PC-3 (cell line): ENCODE results near the gene ZBTB40. TPM values are rescaled to one million over a fixed set of nuclear protein-coding genes. Genes with fewer than 3 reads are reported as not detected.

Experiments used
- ATAC-seq: fragments of 200-7000 bp; cut with Tn5 transposase; 2 replicates; pipeline ENCODE4 v1.9.1; 2020; ENCODE audit warnings: mild to moderate bottlenecking, moderate library complexity
- BruUV-seq: library from RNA; stranded (reverse); fragments of 400-500 nt; replicated peaks from 2 replicates; lab custom pipeline; 2021; lab: Mats Ljungman, UMichigan
- CTCF ChIA-PET: fragments of 300-600 bp; sonication (Branson Sonifier 250); formaldehyde crosslinking; loops from one replicate; lab custom pipeline; 2022; ENCODE audit warnings: antibody characterized with exemption; lab: Charles Lee
- POLR2A ChIA-PET: fragments of 300-600 bp; sonication (Branson Sonifier 250); formaldehyde crosslinking; loops from one replicate; lab custom pipeline; 2022; ENCODE audit warnings: antibody characterized with exemption; ENCODE audit not compliant: unreplicated experiment; lab: Charles Lee
- DNase-seq: peaks from one replicate; pipeline ENCODE4 v3.0.0-alpha.2; 2015
- H2AFZ ChIP-seq: fragments of 300-600 bp; sonication (generic); 2 replicates; pipeline ENCODE4 v1.6.0; 2016; ENCODE audit warnings: antibody characterized with exemption, low read length
- H3F3A ChIP-seq: fragments of 300-600 bp; sonication (generic); one replicate; pipeline ENCODE4 v1.6.0; 2017; ENCODE audit warnings: antibody characterized with exemption, low read length, control low read depth, mild to moderate bottlenecking; ENCODE audit not compliant: unreplicated experiment
- H3K27ac ChIP-seq: fragments of 300-600 bp; sonication (generic); 2 replicates; pipeline ENCODE4 v1.5.1; 2016; ENCODE audit warnings: mild to moderate bottlenecking, low read length
- H3K27me3 ChIP-seq: fragments of 300-600 bp; sonication (generic); 2 replicates; pipeline ENCODE4 v1.6.1; 2016; ENCODE audit warnings: low read length, mixed read lengths
- H3K36me3 ChIP-seq: fragments of 300-600 bp; sonication (generic); 2 replicates; pipeline ENCODE4 v1.6.1; 2016; ENCODE audit warnings: low read depth, mixed run types, low read length, mixed read lengths
- H3K4me1 ChIP-seq: fragments of 300-600 bp; sonication (generic); 2 replicates; pipeline ENCODE4 v1.5.1; 2016; ENCODE audit warnings: low read length; ENCODE audit not compliant: insufficient read depth
- H3K4me2 ChIP-seq: fragments of 300-600 bp; sonication (generic); 2 replicates; pipeline ENCODE4 v1.6.0; 2016; ENCODE audit warnings: low read length
- H3K4me3 ChIP-seq: fragments of 300-600 bp; sonication (generic); 2 replicates; pipeline ENCODE4 v1.5.1; 2016; ENCODE audit warnings: mild to moderate bottlenecking, low read length, mixed read lengths
- H3K79me2 ChIP-seq: fragments of 300-600 bp; sonication (generic); 2 replicates; pipeline ENCODE4 v1.6.1; 2017; ENCODE audit warnings: low read length, mixed read lengths
- H3K9ac ChIP-seq: fragments of 300-600 bp; sonication (generic); 2 replicates; pipeline ENCODE4 v1.6.0; 2016; ENCODE audit warnings: mild to moderate bottlenecking, low read length
- H3K9me2 ChIP-seq: fragments of 300-600 bp; sonication (generic); replicated peaks from 2 replicates; pipeline ENCODE4 v1.6.1; 2016; ENCODE audit warnings: mixed run types, low read length, mixed read lengths
- H3K9me3 ChIP-seq: fragments of 300-600 bp; sonication (generic); 2 replicates; pipeline ENCODE4 v1.6.1; 2016; ENCODE audit warnings: low read length, mixed read lengths
- H4K20me1 ChIP-seq: fragments of 300-600 bp; sonication (generic); 2 replicates; pipeline ENCODE4 v1.6.1; 2016; ENCODE audit warnings: low read length, mixed read lengths
- CTCF ChIP-seq: fragments of 300-600 bp; sonication (generic); conservative IDR thresholded peaks from 2 replicates; pipeline ENCODE4 v1.5.1; 2017; ENCODE audit warnings: antibody characterized with exemption, low read depth, mild to moderate bottlenecking, low read length
- EZH2 ChIP-seq: fragments of 300-600 bp; sonication (generic); IDR thresholded peaks from one replicate; pipeline ENCODE4 v1.6.1; 2017; ENCODE audit warnings: antibody characterized with exemption, mild to moderate bottlenecking, low read length; ENCODE audit not compliant: unreplicated experiment
- EZH2phosphoT487 ChIP-seq: fragments of 300-600 bp; sonication (generic); IDR thresholded peaks from 2 replicates; pipeline ENCODE4 v1.6.1; 2018; ENCODE audit warnings: mild to moderate bottlenecking, antibody characterized with exemption, low read length, borderline replicate concordance
- intact Hi-C: fragments of 100-400 bp; cut with micrococcal nuclease; formaldehyde crosslinking; loops from 2 replicates; pipeline ENCODE4 v1.9.0; 2023
- total RNA-seq: library from RNA; depleted of rRNA; stranded (reverse); fragments of >200 nt; gene quantifications from 2 replicates; pipeline ENCODE4 v1.2.3, GENCODE V29; 2014

Gene ZBTB40
- total RNA-seq, 1 experiment from 2014 or later, result 20.2 TPM

- Histone ChIP-seq H3K9me3 (no peaks in the 10 kb centered on the region), H3K36me3 (no peaks in the 10 kb centered on the region), H3K4me3 (no peak overlapping the region), H3K4me1 (no peaks in the 10 kb centered on the region), H3F3A (no peaks in the 10 kb centered on the region), H3K79me2 (peaks cover 66% of the 10 kb centered on the region), H3K9me2 (no peaks in the 10 kb centered on the region), H3K4me2 (no peak overlapping the region), H3K27ac (no peak overlapping the region), H4K20me1 (no peaks in the 10 kb centered on the region), H3K27me3 (no peaks in the 10 kb centered on the region), H3K9ac (no peak overlapping the region), H2AFZ (no peak overlapping the region)
- TF ChIP-seq EZH2phosphoT487, result no peak
- no peak for TF ChIP-seq CTCF
- no peak for TF ChIP-seq EZH2
- BruUV-seq, result no TSS peak
- intact Hi-C loops, result no loop called here
- DNase-seq (no peak), ATAC-seq (no peak)
- POLR2A ChIA-PET, result no interaction called here
- CTCF ChIA-PET, result no interaction called here
These were observed 18.6 kb downstream of the ZBTB40 start for GRCh38 chr1:22470227-22470626.

- ChIA-PET POLR2A (no interaction called here), CTCF (no interaction called here)
- no TSS peak for BruUV-seq
- TF ChIP-seq EZH2phosphoT487 (no peak), CTCF (no peak), EZH2 (no peak)
- Histone ChIP-seq H3K9me3 (no peaks in the 10 kb centered on the region), H3F3A (no peaks in the 10 kb centered on the region), H3K4me3 (no peak overlapping the region), H2AFZ (no peak overlapping the region), H3K9me2 (no peaks in the 10 kb centered on the region), H3K36me3 (no peaks in the 10 kb centered on the region), H4K20me1 (0 out of 2 replicates have a peak, but pooled peaks cover 3% of the 10 kb centered on the region), H3K9ac (no peak overlapping the region), H3K79me2 (peaks cover 60% of the 10 kb centered on the region), H3K27ac (no peak overlapping the region), H3K4me1 (no peaks in the 10 kb centered on the region), H3K4me2 (no peak overlapping the region), H3K27me3 (no peaks in the 10 kb centered on the region)
- DNase-seq (no peak), ATAC-seq (no peak)
- intact Hi-C loops, result no loop called here
These were observed 19.4 kb downstream of the ZBTB40 start for GRCh38 chr1:22471078-22471477.

- no peaks in the 10 kb centered on the region for H3K4me1 ChIP-seq
- ChIA-PET POLR2A (no interaction called here), CTCF (no interaction called here)
- TF ChIP-seq EZH2 (no peak), EZH2phosphoT487 (no peak), CTCF (no peak)
- no peaks in the 10 kb centered on the region for H3K9me3 ChIP-seq
- no peaks in the 10 kb centered on the region for H3K27me3 ChIP-seq
- no peak overlapping the region for H3K27ac ChIP-seq
- no peak overlapping the region for H2AFZ ChIP-seq
- H3K79me2 ChIP-seq, result peaks cover 60% of the 10 kb centered on the region
- intact Hi-C loops, result no loop called here
- no peak overlapping the region for H3K4me3 ChIP-seq
- H3K9ac ChIP-seq, result no peak overlapping the region
- no peak overlapping the region for H3K4me2 ChIP-seq
- no peak for ATAC-seq
- H3F3A ChIP-seq, result no peaks in the 10 kb centered on the region
- BruUV-seq, result no TSS peak
- H3K36me3 ChIP-seq, result no peaks in the 10 kb centered on the region
- H3K9me2 ChIP-seq, result no peaks in the 10 kb centered on the region
- 0 out of 2 replicates have a peak, but pooled peaks cover 3% of the 10 kb centered on the region for H4K20me1 ChIP-seq
- DNase-seq, result no peak
These were observed 20.0 kb downstream of the ZBTB40 start for GRCh38 chr1:22471610-22472009.
